Bronchial epithelial cell (primary cell): ENCODE data around the gene RPL27. TPM values are rescaled to one million over a fixed set of nuclear protein-coding genes. Genes with fewer than 3 reads are reported as not detected.
"Not testable (repeated sequence)": the region's sequence is repeated elsewhere in the genome, so short reads cannot be mapped to it uniquely, and the experiment has no call there.

Experiments
- DNase-seq: peaks from one replicate; pipeline ENCODE4 v3.0.0-alpha.2; 2010; ENCODE audit warnings: low read depth
- FAIRE-seq: peaks from 2 replicates; lab custom pipeline; 2011; peaks lifted over from hg19 to GRCh38; lab: Jason Lieb, UNC
- H3K27me3 ChIP-seq: 2 replicates; pipeline ENCODE4 v1.5.1; 2011; ENCODE audit warnings: low read length; ENCODE audit not compliant: control insufficient read depth, insufficient read depth
- H3K36me3 ChIP-seq: 2 replicates; pipeline ENCODE4 v1.5.1; 2011; ENCODE audit warnings: low read length; ENCODE audit not compliant: control insufficient read depth, insufficient read depth
- H3K4me3 ChIP-seq: 2 replicates; pipeline ENCODE4 v1.5.1; 2011; ENCODE audit warnings: mild to moderate bottlenecking, low read depth, low read length, control low read depth
- total RNA-seq: library from RNA; depleted of rRNA; stranded (reverse); fragments of >200 nt; gene quantifications from 2 replicates; pipeline ENCODE4 v1.2.1, GENCODE V29; 2014
- TF ChIP-seq, protein P1 (sequence below): IDR thresholded peaks from 2 replicates; pipeline ENCODE4 v1.5.1; 2011; ENCODE audit warnings: mild to moderate bottlenecking, moderate library complexity, low read length, control low read depth, inconsistent platforms; ENCODE audit not compliant: insufficient read depth, severe bottlenecking

Gene RPL27
- total RNA-seq, 1 donor from 2014 or later: 1,431 TPM

DNA sequence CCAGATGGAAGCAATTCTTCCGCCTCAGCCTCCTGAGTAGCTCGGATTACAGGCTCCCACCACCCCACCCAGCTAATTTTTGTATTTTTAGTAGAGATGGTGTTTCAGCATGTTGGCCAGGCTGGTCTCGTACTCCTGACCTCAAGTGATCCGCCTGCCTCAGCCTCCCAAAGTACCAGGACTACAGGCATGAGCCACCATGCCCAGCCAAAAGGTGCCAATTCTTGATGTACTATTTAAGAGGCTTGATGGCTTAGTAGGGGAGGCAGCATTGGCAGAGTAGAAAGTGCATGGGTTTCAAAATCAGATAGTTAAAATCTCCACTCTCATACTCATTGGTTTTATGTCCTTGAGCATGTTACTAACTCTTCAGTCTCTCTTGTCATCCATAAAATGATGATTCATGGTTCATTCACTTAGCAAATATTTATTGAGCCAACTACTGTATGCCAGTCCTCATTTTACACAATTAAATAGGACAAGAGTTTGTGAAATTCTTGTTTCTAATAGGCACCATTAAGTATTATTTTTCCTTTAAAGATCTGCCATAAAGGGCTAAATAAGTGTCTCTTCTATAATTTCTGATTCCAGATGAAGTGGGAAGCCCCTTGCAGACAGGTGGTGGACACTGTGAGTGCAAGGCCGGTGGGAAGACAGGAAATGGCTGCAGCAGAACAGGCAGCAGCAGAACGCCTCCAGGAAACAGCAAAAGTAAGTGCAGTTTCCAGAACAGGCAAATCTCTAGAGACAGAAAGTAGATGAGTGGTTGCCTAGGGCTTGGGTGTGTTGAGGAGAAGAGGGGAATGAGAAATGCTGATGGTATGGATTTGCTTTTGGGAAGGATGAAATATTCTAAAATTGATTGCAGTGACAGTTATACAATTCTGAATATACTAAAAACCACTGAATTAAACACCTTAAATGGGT lies 8.2 kb upstream of the RPL27 start:
- TF ChIP-seq, protein P1, sequence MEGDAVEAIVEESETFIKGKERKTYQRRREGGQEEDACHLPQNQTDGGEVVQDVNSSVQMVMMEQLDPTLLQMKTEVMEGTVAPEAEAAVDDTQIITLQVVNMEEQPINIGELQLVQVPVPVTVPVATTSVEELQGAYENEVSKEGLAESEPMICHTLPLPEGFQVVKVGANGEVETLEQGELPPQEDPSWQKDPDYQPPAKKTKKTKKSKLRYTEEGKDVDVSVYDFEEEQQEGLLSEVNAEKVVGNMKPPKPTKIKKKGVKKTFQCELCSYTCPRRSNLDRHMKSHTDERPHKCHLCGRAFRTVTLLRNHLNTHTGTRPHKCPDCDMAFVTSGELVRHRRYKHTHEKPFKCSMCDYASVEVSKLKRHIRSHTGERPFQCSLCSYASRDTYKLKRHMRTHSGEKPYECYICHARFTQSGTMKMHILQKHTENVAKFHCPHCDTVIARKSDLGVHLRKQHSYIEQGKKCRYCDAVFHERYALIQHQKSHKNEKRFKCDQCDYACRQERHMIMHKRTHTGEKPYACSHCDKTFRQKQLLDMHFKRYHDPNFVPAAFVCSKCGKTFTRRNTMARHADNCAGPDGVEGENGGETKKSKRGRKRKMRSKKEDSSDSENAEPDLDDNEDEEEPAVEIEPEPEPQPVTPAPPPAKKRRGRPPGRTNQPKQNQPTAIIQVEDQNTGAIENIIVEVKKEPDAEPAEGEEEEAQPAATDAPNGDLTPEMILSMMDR: no peak
- DNase-seq (peak; percentile 90), FAIRE-seq (no peak)
- no peak overlapping the region for H3K4me3 ChIP-seq
- H3K27me3 ChIP-seq: no peaks in the 10 kb centered on the region
- peaks cover 23% of the 10 kb centered on the region for H3K36me3 ChIP-seq

DNA sequence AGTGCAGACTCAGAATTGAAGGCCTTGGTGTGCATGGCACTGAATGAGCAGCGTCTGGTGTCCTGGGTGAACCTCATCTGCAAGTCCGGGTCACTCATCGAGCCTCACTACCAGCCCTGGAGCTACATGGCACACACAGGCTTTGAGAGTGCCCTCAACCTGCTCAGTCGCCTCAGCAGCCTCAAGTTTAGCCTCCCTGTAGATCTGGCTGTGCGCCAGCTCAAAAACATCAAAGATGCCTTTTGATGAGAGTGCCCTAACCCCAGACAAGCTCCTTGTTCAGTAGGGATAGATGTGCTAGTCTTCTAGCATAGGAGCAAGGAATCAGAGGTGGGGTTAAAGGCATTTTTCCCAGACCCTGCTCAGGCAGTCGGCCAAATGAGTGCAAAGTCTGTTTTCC lies 6.7 kb upstream of the RPL27 start:
- peaks cover 23% of the 10 kb centered on the region for H3K36me3 ChIP-seq
- FAIRE-seq: no peak
- TF ChIP-seq, protein P1: no peak
- no peak overlapping the region for H3K4me3 ChIP-seq
- no peaks in the 10 kb centered on the region for H3K27me3 ChIP-seq
- no peak for DNase-seq

DNA sequence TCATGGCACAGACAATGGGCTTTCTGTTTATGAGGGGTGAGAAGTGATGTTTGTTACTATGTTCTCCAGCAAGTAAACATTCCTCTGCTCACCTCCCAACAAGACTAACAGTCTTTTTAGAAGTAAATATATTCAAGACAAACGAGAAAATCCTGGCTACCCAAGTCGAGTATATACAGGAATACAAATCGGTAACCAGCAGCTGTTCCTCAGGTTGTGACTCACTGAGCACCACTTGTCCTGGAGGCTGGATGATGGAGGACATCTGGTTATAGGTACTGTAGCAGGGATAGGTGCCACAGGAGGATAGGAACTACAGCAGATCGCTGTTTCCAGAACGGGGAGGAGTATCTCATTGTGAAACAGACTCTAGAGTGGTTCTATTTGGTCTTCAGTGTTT lies 5.3 kb upstream of the RPL27 start:
- Histone ChIP-seq H3K4me3 (no peak overlapping the region), H3K27me3 (no peaks in the 10 kb centered on the region), H3K36me3 (peaks cover 18% of the 10 kb centered on the region)
- TF ChIP-seq, protein P1: no peak
- FAIRE-seq (no peak), DNase-seq (no peak)

DNA sequence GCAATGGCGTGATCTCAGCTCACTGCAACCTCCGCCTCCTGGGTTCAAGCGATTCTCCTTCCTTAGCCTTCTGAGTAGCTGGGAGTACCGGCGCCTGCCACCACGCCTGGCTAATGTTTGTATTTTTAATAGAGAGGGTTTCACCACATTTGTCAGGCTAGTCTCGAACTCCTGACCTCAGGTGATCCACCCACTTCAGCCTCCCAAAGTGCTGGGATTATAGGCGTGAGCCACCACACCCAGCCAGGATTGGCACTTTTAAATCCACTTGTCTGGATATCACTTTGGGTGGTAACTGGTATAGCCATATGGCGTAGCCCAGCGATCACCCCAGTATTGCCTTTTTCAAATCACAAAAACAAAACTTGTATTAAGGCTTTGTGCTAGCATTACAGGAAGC lies 4.3 kb upstream of the RPL27 start:
- H3K4me3 ChIP-seq, FAIRE-seq, H3K27me3 ChIP-seq, DNase-seq: not testable (repeated sequence)
- H3K36me3 ChIP-seq: peaks cover 20% of the 10 kb centered on the region

DNA sequence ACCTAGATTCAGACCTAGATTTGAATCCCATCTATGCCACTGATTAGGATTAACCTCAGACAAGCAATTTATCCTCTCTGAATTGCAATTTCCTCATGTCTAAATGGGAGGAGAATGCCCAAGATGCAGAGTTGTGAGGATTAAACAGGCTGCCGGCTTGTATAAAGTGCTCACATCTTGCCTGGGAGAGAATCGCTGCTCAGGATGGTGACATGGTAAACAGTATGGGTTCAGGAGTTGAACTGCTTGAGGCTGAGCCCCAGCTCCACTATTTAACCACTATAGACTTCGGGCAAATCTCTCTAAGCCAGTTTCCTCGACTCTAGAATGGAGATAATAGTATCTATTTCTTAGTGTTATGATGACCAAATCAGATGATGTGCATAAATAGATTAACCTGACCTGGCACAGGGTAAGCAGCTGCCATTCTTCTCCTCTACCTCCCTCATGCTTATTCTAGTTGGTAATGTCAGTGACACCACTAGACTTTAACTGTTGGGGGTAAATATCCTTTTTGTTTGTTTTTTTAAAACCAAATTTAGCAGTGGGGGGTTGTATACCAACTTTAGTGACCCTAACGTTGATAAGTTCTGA lies 732 bp upstream of the RPL27 start:
- peaks cover 24% of the 10 kb centered on the region for H3K36me3 ChIP-seq
- H3K27me3 ChIP-seq: no peaks in the 10 kb centered on the region
- TF ChIP-seq, protein P1: no peak
- peak overlapping the region; percentile 11 for H3K4me3 ChIP-seq
- no peak for DNase-seq
- no peak for FAIRE-seq

DNA sequence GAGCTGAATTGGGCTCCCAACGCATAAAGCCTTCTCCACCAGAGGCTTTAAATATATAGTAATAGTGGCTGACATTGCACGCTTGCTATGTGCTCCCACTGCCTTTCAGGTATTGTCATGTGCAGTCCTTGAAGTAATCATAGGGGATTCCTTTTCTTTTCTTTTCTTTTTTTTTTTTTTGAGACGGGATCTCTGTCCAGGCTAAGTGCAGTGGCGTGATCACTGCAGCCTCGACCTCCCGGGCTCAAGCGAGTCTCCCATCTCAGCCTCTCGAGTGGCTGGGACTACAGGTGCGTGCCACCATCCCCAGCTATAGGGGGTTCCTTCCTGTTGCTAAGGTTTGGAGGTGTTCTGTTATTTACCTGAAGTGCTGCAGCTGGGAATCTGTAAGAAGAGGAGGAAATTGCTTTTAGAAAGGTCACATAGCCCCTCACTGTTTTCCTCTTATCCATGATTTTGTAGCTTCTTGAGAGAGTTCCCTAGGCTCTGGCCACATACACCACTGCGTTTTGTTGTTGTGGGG lies 845 bp downstream of the RPL27 start:
- H3K36me3 ChIP-seq: peaks cover 22% of the 10 kb centered on the region
- no peaks in the 10 kb centered on the region for H3K27me3 ChIP-seq
- DNase-seq (no peak), FAIRE-seq (no peak)
- H3K4me3 ChIP-seq: peak overlapping the region; percentile 93
- TF ChIP-seq, protein P1: no peak

DNA sequence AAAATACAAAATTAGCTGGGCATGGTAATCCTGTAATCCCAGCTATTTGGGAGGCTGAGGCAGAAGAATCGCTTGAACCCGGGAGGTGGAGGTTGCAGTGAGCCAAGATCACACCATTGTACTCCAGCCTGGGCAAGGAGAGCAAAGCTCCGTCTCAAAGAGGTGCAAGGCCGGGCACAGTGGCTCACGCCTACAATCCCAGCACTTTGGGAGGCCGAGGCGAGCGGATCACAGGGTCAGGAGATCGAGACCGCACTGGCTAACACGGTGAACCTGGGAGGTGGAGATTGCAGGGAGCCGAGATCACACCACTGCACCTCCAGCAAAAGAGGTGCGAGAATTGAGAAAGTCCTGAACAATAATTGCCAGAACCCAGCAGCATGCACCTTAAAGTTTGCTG lies 2.7 kb downstream of the RPL27 start:
- H3K27me3 ChIP-seq, DNase-seq, FAIRE-seq, H3K4me3 ChIP-seq: not testable (repeated sequence)
- H3K36me3 ChIP-seq: peaks cover 22% of the 10 kb centered on the region
